Midbrain (tissue), 1 donor: ENCODE measurements around the gene B3GNT9.
A peak's percentile ranks its signal among the peaks of the same experiment; 100 is the strongest.

Source experiments
- DNase-seq: peaks from one replicate; lab custom pipeline; 2025; lab: John Stamatoyannopoulos, UW

B3GNT9 gene

DNA sequence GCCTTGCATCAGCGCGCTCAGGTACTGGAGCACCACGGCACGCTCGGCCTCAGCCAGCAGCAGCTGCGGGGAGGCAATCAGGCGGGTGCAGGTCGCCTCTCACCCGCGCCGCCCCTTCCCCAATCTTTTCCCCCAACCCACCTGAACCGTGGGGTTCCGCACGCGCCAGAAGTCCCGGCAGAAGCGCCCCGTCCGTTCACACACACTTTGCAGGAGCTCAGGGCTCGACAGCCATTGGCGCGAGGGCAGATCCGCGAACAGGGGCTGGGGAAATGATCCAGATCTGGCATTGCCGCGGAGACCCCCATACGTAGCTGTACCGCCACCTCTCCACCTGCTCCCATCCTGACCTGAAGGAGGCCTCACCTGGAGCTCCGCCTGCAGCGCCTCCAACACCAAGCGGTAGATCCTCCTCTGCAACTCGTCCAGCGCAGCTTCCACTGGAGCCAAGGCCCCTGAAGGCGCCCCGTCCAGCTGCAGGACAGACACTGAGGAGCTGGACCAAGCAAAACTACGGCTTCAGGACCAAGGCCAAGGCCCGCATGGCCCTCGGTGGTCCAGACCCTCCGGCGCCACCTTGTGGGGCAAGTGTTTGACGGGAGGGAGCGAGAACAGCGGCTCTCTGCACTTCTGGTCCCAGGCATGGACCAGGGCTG lies 34.3 kb upstream of the B3GNT9 start:
- peak; percentile 84 for DNase-seq

DNA sequence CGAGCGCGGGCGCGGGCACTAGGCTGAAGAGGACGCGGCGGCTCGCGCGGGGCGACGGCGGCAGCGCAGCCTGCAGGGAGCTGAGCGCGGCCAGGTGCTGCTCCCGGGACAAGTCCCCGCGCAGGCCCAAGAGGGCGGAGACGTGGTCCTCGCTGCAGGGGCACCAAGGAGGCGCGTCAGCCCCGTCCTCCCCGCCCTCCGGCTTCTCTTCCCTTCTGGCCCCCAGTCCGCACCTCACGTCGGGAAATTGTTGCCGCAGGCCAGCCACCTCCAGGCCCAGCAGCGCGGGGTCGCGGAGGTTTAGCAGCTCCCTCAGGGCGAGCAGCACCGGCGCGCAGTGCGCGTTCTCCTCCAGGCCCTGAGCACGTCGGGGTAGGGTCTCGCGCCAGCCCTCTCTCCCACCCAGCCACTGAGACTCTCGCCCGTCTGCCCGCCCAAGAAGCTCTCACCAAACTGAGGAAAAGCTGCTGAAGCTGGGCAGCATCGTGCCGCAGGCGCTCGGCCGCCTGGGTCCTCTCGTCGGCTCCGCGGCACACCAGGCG lies 33.7 kb upstream of the B3GNT9 start:
- DNase-seq: no peak

DNA sequence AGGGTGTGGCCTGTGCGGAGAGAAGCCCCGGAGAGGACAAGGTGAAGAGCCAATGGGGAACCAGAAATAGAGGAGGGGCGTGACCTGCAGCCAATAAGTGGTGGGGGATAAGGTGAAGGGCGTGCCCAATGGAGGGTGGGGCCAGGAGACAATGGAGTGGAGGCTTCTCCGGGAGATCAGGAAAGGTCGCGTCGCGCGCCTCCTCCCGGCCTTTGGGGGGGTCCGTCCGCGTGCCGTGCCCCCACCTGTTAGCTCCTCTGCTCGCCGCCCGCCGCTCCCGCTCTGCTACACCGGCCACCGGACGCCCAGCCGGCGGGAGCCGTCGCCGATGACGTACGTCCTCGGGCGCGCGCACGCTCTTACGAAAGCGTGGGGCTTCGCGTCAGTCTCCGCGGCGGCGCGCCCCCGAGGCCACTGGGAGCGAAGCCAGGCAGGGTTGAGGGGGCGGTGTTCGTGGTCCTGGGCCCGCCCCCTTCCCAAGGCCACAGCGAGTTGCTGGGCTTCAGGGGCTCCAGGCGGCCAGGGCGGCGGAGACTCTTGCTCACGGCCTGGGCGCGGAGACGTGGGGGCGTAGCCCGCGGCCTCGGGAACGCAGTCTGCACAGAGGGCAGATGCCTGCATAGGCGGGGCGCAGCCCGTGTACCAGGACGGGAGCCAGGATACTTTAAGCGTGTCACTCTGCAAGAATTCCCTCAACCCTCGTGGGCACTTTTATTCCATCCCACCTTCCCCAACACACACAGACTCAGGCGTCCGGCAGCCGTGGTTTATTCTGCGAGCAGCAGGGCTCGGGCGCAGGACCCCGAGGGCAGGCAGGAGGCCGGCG lies 33.0 kb upstream of the B3GNT9 start, which contains the start of gene MATCAP1:
MATCAP1 (minus strand) TSS at position 337 of the 826 bp plus-strand sequence. CDS start 3,353 bp downstream, outside the sequence.
- peak; percentile 95 for DNase-seq

DNA sequence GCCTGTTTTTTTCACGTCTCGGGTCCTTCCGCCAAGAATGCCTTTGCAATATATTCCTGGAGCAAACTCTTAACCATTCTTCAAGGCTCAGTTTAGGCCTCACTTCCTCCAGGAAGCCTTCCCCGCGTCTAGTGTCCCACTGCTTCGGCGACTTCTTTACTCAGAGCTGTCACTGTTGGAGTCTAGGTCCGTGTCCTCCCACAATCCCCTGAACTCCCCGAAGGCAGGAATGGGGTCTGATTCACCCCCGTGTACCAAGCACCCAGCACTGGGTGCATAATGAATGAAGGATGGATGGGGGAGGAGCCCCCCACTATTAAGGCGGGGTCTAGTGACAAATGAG lies 32.5 kb upstream of the B3GNT9 start:
- DNase-seq: no peak

DNA sequence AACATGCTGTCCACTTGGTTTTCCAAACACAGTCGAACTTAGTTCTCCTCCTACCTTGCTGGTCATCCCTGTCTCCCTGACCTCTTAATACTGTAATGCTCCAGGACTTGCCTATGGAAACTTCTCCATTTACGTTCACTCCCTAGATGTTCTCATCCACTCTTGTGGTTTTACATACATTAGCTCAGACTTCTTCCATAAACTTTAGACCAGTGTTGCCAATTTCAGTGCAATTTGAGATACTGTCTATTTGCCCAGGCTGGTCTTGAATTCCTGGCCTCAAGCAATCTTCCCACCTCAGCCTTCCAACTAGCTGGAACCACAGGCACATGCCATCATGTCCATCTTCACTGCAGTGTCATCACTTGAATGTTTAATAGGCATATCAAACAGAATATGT lies 31.5 kb upstream of the B3GNT9 start:
- DNase-seq: no peak

DNA sequence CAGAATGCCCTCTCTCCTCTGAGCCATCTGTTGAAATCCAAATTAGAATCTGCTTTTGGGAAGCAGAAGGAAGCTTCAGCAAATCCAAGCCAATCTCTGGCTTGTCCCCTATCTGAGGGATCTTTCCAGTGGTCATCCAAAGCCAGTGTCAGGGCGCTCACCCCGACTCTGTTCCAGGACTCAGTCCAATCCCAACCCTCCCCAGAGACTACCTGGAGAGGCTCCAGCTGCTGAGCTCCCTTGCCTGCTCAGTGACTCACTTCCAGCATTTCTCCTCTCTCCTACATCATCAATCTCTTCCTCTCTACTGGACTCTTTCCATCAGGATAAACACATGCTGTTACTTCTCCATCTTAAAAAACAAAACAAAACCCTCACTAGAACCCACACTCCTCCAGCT lies 30.5 kb upstream of the B3GNT9 start:
- no peak for DNase-seq

DNA sequence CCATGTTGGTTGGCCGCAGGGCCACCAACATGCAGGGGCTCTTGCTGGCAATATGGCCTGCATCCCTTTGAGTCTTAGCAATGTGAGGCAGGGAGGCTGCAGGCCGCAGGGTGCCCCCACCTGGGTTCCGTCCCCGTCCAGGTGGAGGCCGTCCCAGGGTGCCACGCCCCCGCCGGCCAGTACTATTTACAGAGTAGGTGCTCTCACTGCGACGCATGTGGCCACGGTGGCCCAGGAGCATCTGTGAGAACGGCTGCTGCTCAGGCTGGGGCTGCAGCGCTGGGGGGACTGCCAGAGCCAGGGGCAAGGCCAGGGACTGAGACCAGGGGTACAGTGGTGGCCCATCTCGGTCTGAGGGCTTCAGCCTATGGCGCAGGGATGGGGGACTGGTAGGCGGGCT lies 29.4 kb upstream of the B3GNT9 start:
- no peak for DNase-seq

DNA sequence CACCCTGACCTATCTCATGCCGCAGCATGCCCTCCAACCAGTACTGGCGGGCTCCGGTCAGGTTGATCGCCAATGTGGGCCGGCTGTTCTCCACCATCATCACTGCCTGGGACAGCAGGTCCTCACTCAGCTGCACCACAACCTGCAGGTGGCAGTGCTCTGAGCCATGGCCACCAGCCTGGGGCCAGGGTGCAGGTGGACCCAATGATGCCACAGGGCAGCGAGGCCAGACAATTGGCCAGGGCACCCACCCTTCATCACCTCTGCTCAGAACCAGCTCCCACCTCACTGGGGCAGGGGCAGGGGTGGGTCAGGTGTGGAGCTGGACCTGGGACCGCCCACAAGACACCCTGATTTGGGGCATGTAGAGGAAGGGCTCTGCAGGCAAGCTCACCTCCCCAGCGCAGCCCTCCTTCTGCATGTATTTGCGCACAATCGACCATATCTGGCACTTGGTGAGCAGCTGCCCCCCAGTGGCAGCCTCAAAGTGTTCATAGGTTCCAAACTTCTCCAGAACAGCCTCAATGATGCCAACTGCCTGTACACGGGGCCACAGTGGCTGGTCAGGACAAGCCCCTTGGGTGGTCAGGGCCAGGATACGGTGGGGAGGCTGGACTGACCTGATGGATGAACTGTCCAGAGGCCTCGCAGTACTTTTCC lies 28.8 kb upstream of the B3GNT9 start:
- DNase-seq: no peak

DNA sequence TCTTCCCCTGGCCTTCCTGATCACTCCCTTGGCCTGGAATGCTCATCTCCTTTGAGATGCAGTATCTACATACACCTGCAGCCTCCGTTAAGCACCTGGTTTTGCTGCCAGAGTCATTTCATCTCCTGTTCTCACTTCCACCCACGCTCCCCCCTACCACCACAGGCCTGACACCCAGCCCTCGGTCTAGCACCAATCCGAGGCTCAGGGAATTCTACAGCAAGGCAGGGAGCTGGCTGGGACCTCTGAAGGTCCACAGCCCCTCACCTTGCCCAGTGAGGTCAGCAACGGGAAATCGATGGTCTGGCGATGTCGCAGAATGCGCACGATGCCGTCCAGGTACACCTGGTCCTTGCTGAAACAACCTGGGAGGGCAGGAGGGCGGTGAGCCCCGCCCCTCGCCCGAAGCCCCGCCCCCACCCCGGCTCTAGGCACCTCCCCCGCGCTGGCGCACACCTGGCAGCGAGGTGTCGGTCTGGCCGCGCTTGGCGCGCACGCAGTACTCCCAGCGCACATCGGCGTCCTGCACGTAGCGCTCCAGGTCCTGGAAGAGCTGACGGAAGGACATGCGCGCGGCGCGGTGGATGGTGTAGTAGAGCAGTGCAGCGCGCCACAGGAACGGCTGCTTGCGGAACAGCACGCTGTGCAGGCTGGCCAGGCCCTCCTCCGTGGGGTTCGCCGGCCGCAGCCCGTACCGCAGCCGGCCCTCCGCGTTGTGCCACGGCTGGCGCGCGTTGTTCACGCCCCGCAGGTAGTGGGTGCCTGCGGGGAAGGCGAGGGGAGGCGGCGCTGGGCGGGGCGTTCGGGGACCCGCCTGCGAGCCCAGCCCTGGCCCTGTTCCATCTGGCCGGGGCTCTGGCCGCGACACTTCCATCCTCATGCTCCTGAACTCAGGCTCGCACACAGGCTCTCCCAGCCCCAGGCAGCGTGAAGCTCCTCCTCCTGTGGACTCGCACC lies 27.2 kb upstream of the B3GNT9 start:
- DNase-seq: no peak

DNA sequence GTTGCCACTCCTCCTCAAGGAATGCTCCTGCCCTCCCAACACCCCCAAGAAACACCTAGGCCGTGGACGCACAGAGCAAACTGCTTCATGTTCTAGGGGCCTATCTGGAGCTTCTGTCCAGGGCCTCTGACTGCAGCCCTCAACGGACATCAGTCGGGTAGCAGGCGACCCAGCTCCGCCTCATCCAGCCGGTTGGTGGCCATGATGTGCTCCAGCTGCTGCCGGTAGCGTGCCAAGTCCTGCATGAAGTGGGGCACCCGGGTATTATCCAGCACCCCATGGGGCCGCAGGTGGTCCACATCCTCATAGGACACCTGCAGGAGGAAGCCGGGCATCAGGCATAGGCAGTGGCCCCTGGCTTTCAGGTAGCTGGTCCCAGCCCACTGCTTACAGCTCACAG lies 25.9 kb upstream of the B3GNT9 start:
- no peak for DNase-seq

DNA sequence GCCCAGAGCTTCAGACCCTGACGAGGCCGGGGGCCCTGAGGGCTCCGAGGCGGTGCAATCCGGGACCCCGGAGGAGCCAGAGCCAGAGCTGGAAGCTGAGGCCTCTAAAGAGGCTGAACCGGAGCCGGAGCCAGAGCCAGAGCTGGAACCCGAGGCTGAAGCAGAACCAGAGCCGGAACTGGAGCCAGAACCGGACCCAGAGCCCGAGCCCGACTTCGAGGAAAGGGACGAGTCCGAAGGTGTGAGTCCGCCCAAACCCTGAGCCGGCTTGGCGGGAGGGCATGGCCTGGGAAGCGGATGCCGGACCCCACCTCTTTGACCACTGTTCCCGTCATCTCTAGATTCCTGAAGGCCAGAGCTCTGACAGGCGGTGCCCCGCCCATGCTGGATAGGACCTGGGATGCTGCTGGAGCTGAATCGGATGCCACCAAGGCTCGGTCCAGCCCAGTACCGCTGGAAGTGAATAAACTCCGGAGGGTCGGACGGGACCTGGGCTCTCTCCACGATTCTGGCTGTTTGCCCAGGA lies 24.0 kb upstream of the B3GNT9 start:
- no peak for DNase-seq

DNA sequence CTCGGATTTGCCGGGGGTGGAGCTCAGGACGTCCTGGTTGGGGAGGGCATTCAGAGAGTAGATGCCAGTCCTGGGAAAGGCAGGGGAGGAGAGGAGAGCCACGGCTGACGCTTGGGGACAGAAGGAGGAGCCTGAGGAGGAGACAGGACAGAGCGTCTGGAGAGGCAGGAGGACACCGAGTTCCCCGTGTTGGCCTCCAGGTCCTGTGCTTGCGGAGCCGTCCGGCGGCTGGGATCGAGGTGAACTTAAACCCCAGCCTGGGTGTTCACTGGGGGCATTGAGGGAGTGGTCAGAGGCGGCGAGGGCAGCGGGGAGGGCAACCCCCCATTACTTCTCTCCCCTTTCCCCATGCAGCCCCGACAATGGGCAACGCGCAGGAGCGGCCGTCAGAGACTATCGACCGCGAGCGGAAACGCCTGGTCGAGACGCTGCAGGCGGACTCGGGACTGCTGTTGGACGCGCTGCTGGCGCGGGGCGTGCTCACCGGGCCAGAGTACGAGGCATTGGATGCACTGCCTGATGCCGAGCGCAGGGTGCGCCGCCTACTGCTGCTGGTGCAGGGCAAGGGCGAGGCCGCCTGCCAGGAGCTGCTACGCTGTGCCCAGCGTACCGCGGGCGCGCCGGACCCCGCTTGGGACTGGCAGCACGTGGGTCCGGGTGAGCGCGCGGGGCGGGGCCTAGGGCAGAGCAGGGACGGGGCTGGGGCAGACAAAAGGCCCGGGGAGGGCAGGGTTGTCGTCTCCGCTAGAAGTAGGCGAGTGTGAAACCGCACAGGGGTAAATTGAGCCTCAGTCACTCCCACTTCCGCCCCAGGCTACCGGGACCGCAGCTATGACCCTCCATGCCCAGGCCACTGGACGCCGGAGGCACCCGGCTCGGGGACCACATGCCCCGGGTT lies 23.3 kb upstream of the B3GNT9 start:
- peak; percentile 81 for DNase-seq

DNA sequence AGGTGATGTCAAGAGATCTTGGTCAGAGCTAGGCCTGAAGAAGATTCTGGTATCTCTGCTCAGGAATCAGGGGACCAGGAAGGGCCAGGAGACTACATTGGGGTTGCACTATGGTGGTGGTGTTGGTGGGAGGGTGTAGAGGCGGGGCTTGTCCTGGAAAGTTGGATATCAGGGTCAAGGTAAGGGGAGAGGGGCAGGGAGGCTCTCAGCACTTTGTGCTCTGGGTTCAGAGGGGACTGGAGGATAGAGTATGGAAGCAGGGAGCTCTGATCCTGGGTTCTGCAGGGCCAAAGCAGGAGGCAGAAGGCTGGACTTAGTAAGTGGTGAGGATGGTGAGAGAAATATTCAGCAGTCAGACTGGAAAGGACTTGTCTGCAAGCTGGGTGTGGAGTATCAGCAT lies 22.5 kb upstream of the B3GNT9 start:
- no peak for DNase-seq

DNA sequence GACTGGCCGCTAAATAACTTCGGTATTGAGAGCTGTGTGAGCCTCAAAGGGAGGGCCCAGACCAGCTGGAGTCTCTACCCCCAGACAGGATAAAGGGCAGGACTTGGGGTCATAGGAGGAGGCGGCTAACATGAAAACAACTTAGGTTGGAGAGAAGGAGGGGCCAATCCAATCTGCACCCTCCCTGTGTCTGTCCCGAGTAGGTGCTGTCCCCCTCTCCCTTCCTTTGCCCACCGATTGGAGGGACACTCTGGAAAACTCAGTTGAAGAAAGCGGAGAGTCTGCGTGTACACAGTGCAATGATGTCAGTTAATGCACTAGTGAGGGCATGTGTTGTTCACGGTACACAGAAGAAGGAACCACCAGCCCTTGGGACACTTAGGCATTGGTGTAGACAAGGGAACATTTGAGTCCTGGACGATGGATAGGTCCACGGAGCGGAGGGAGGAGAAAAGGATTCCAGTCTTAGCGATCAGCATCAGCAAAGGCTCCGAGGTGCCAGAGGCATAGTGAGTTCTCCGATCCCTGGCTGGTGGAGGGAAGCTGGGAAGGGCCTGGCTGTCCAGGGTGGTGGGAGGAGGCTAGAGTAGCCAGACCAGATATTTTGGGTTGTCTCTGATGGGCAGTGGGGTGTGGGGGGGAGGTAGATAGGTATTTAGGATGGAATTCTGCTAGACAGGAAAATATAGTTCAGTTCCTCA lies 20.3 kb upstream of the B3GNT9 start:
- no peak for DNase-seq

DNA sequence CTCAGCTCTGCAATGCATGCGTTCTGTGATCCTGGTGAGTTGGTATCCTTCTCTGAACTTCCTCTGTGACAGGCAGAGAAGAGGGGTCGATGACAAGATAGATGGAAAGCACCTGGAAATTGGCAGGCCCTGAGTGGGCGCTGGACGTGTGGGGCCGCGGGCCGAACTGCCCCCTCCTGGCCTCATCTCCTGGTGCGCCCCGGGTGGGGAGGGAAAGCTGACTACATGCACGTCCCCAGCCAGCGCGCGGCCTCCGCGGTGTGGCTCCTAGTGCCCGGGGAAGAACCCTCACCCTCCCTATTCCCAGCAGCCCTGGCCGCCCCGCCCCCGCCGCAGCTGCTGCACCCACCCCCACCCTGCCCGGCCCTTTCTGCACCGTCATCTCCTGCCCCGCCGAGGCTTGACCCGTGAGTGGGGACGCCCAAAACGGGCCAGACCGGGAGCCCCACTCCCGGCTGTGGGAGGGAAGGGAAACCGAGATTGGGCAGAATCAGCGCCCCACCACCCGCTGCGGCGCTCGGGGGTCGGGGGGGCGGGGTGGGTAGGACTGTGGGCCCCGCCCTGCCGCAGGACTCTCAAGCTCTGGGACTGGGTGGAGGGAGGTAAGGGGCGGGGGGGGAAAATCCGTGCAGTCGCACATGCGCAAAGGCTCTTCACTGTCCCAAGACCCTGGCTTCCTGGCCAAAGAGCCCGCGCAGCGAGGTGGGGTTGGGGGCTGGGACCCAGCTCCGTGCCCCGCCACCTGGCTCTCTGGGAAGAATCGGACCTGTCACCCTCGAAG lies 19.6 kb upstream of the B3GNT9 start, which contains the start of gene NOL3:
NOL3 (plus strand) TSS at position 371 of the 781 bp plus-strand sequence.
- peak; percentile 53 for DNase-seq

DNA sequence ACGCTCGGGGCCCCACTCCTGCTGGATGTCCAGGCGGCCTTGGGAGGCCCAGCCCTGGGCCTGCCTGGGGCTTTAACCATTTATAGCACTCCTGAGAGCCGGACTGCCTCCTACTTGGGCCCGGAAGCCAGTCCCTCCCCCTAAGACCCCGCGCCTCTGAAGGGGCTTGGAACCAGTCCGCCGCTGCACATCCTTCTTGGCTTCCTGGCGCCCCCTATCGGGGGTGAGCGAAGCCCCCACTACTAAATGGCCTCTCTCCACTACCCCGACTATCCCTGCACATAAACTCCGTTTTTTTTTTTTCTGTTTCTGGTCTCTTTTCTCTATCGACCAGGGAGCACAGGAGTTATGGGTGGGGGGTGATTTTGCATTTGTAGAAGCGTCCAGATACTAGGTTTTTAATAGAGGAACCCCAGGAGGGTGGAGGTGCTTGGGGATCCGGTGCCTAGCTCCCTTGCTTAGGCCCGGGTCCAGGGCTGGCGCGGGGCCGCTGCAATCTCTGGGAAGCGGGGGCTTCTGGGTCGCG lies 18.9 kb upstream of the B3GNT9 start:
- DNase-seq: peak; percentile 17

DNA sequence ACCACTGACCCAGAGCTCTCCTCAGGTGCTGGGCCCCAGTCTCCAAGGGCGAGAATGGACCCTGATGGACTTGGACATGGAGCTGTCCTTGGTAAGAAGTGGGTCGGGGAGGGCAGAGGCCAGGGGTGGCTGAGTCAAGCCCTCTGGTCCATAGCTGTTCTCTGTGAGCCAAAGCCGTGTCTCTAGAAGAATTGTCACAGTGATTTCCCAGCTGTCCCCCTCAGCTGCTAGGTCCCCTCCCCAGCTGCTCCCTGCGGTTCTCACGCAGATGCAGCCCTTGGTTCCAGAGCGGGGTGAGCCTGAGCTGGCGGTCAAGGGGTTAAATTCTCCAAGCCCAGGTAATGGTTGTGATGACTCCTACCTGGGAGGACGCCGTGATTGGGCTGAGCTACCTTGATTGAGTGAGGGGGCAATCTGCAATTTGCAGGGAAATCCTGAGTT lies 18.2 kb upstream of the B3GNT9 start:
- no peak for DNase-seq

DNA sequence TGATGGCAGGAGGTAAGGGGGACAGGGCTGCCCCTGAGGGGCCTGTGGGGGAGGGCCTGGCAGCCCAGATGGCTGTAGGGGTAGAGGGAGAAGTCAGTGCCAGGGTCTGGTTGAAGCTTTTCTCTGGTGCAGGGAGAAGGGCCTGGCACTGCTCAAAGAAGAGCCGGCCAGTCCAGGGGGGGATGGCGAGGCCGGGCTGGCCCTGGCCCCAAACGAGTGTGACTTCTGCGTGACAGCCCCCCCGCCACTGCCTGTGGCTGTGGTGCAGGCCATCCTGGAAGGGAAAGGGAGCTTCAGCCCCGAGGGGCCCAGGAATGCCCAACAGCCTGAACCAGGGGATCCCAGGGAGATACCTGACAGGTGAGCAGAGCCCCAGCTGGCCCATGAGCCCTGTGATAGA lies 16.8 kb upstream of the B3GNT9 start:
- DNase-seq: no peak
